ENCODE results near the gene HSF2BP.

Gene HSF2BP

GRCh38 chr21:43609501-43610340, 49.6 kb downstream of the HSF2BP start:
- H3K9me3 ChIP-seq (ENCODE audit: control insufficient read depth, insufficient read depth, low read length) = no peaks in the 10 kb centered on the region
- H3K9ac ChIP-seq (ENCODE audit: low read depth, low read length) = no peak overlapping the region
- H3K4me1 ChIP-seq (ENCODE audit: insufficient read depth, low read length) = peaks cover 5% of the 10 kb centered on the region; the same call in 1 of the 2 replicates
- H3K36me3 ChIP-seq (ENCODE audit: insufficient read depth, low read length) = no peaks in the 10 kb centered on the region

- no peak overlapping the region for H3K9ac ChIP-seq (ENCODE audit: low read depth, low read length)
- H3K36me3 ChIP-seq (ENCODE audit: insufficient read depth, low read length) = no peaks in the 10 kb centered on the region
- peaks cover 5% of the 10 kb centered on the region; the same call in 1 of the 2 replicates for H3K4me1 ChIP-seq (ENCODE audit: insufficient read depth, low read length)
- no peaks in the 10 kb centered on the region for H3K9me3 ChIP-seq (ENCODE audit: control insufficient read depth, insufficient read depth, low read length)
Measured at GRCh38 chr21:43608664-43609063, 50.6 kb downstream of the HSF2BP start.

- H3K9ac ChIP-seq (ENCODE audit: low read depth, low read length) = no peak overlapping the region
- no peaks in the 10 kb centered on the region for H3K9me3 ChIP-seq (ENCODE audit: control insufficient read depth, insufficient read depth, low read length)
- peaks cover 5% of the 10 kb centered on the region; the same call in 1 of the 2 replicates for H3K4me1 ChIP-seq (ENCODE audit: insufficient read depth, low read length)
- H3K36me3 ChIP-seq (ENCODE audit: insufficient read depth, low read length) = no peaks in the 10 kb centered on the region
Measured at GRCh38 chr21:43608225-43608624, 51.1 kb downstream of the HSF2BP start.

- no peaks in the 10 kb centered on the region for H3K36me3 ChIP-seq (ENCODE audit: insufficient read depth, low read length)
- H3K9me3 ChIP-seq (ENCODE audit: control insufficient read depth, insufficient read depth, low read length) = no peaks in the 10 kb centered on the region
- no peak overlapping the region for H3K9ac ChIP-seq (ENCODE audit: low read depth, low read length)
- H3K4me1 ChIP-seq (ENCODE audit: insufficient read depth, low read length) = no peaks in the 10 kb centered on the region
Measured at GRCh38 chr21:43605320-43606215, 53.7 kb downstream of the HSF2BP start.

GRCh38 chr21:43604505-43605204, 54.6 kb downstream of the HSF2BP start:
- Histone ChIP-seq H3K9ac (ENCODE audit: low read depth, low read length) (no peak overlapping the region), H3K4me1 (ENCODE audit: insufficient read depth, low read length) (no peaks in the 10 kb centered on the region), H3K9me3 (ENCODE audit: control insufficient read depth, insufficient read depth, low read length) (no peaks in the 10 kb centered on the region), H3K36me3 (ENCODE audit: insufficient read depth, low read length) (no peaks in the 10 kb centered on the region)

- Histone ChIP-seq H3K36me3 (ENCODE audit: insufficient read depth, low read length) (no peaks in the 10 kb centered on the region), H3K9ac (ENCODE audit: low read depth, low read length) (no peak overlapping the region), H3K9me3 (ENCODE audit: control insufficient read depth, insufficient read depth, low read length) (no peaks in the 10 kb centered on the region), H3K4me1 (ENCODE audit: insufficient read depth, low read length) (no peaks in the 10 kb centered on the region)
Measured at GRCh38 chr21:43603641-43604504, 55.4 kb downstream of the HSF2BP start.

GRCh38 chr21:43603233-43603626, 56.1 kb downstream of the HSF2BP start:
- Histone ChIP-seq H3K4me1 (ENCODE audit: insufficient read depth, low read length) (no peaks in the 10 kb centered on the region), H3K36me3 (ENCODE audit: insufficient read depth, low read length) (no peaks in the 10 kb centered on the region), H3K9me3 (ENCODE audit: control insufficient read depth, insufficient read depth, low read length) (no peaks in the 10 kb centered on the region), H3K9ac (ENCODE audit: low read depth, low read length) (no peak overlapping the region)

GRCh38 chr21:43602266-43603232, 56.7 kb downstream of the HSF2BP start:
- Histone ChIP-seq H3K4me1 (ENCODE audit: insufficient read depth, low read length) (no peaks in the 10 kb centered on the region), H3K9ac (ENCODE audit: low read depth, low read length) (no peak overlapping the region)

GRCh38 chr21:43600642-43601402, 58.5 kb downstream of the HSF2BP start:
- no peaks in the 10 kb centered on the region for H3K4me1 ChIP-seq (ENCODE audit: insufficient read depth, low read length)

More at GRCh38 chr21:43602266-43603232, 56.7 kb downstream of the HSF2BP start:
- no peaks in the 10 kb centered on the region for H3K36me3 ChIP-seq (ENCODE audit: insufficient read depth, low read length)
- no peaks in the 10 kb centered on the region for H3K9me3 ChIP-seq (ENCODE audit: control insufficient read depth, insufficient read depth, low read length)

GRCh38 chr21:43599728-43600127, 59.6 kb downstream of the HSF2BP start:
- Histone ChIP-seq H3K9ac (ENCODE audit: low read depth, low read length) (no peak overlapping the region), H3K4me1 (ENCODE audit: insufficient read depth, low read length) (no peaks in the 10 kb centered on the region), H3K36me3 (ENCODE audit: insufficient read depth, low read length) (no peaks in the 10 kb centered on the region), H3K9me3 (ENCODE audit: control insufficient read depth, insufficient read depth, low read length) (no peaks in the 10 kb centered on the region)

More at GRCh38 chr21:43600642-43601402, 58.5 kb downstream of the HSF2BP start:
- Histone ChIP-seq H3K9ac (ENCODE audit: low read depth, low read length) (no peak overlapping the region), H3K9me3 (ENCODE audit: control insufficient read depth, insufficient read depth, low read length) (no peaks in the 10 kb centered on the region), H3K36me3 (ENCODE audit: insufficient read depth, low read length) (no peaks in the 10 kb centered on the region)

GRCh38 chr21:43598416-43599120, 60.7 kb downstream of the HSF2BP start:
- Histone ChIP-seq H3K9ac (ENCODE audit: low read depth, low read length) (no peak overlapping the region), H3K9me3 (ENCODE audit: control insufficient read depth, insufficient read depth, low read length) (no peaks in the 10 kb centered on the region), H3K4me1 (ENCODE audit: insufficient read depth, low read length) (no peaks in the 10 kb centered on the region), H3K36me3 (ENCODE audit: insufficient read depth, low read length) (no peaks in the 10 kb centered on the region)
